Trophoblast cell (in vitro differentiated cells and primary cell): ENCODE measurements around the gene ECHDC3.

Source experiments
- DNase-seq, 2 donors: peaks; one replicate each; pipeline ENCODE4 v3.0.0-alpha.2; 2016
- H2AFZ ChIP-seq: 2 replicates; pipeline ENCODE4 v1.6.1; 2013; ENCODE audit warnings: low read length, moderate library complexity, mild to moderate bottlenecking; ENCODE audit not compliant: insufficient read depth, poor library complexity
- H2AK5ac ChIP-seq: 2 replicates; pipeline ENCODE4 v1.6.1; 2013; ENCODE audit warnings: mild to moderate bottlenecking, low read length
- H2BK120ac ChIP-seq: 2 replicates; pipeline ENCODE4 v1.6.1; 2013; ENCODE audit warnings: low read length, mild to moderate bottlenecking, moderate library complexity; ENCODE audit not compliant: insufficient read depth, poor library complexity
- H2BK12ac ChIP-seq: 2 replicates; pipeline ENCODE4 v1.6.1; 2013; ENCODE audit warnings: mild to moderate bottlenecking, low read length, moderate library complexity
- H2BK5ac ChIP-seq: 2 replicates; pipeline ENCODE4 v1.6.1; 2013; ENCODE audit warnings: low read length, low read depth, moderate library complexity, mild to moderate bottlenecking; ENCODE audit not compliant: poor library complexity
- H3K14ac ChIP-seq: 2 replicates; pipeline ENCODE4 v1.6.1; 2013; ENCODE audit warnings: mild to moderate bottlenecking, low read length
- H3K18ac ChIP-seq: 2 replicates; pipeline ENCODE4 v1.6.1; 2013; ENCODE audit warnings: mild to moderate bottlenecking, low read length
- H3K23ac ChIP-seq: 2 replicates; pipeline ENCODE4 v1.6.1; 2013; ENCODE audit warnings: low read length
- H3K27ac ChIP-seq: 2 replicates; pipeline ENCODE4 v1.5.1; 2013; ENCODE audit warnings: low read depth, mild to moderate bottlenecking, inconsistent platforms, low read length, moderate library complexity
- H3K27me3 ChIP-seq: 2 replicates; pipeline ENCODE4 v1.6.1; 2013; ENCODE audit warnings: inconsistent platforms, mild to moderate bottlenecking, low read length, moderate library complexity; ENCODE audit not compliant: insufficient read depth
- H3K36me3 ChIP-seq, 2 experiments: 1 replicate in 1 of 2; 2 replicates in 1 of 2; pipeline ENCODE4 v1.6.1; 2013; ENCODE audit warnings: low read length in 2 of 2, mild to moderate bottlenecking in 2 of 2, moderate library complexity in 1 of 2; ENCODE audit not compliant: insufficient read depth in 2 of 2, control insufficient read depth in 1 of 2
- H3K4ac ChIP-seq: 2 replicates; pipeline ENCODE4 v1.6.1; 2013; ENCODE audit warnings: low read depth, mild to moderate bottlenecking, low read length, moderate library complexity
- H3K4me1 ChIP-seq, 2 experiments: 1 replicate in 1 of 2; 2 replicates in 1 of 2; pipeline ENCODE4 v1.6.1; 2013; ENCODE audit warnings: low read length in 2 of 2, mild to moderate bottlenecking in 2 of 2, moderate library complexity in 1 of 2; ENCODE audit not compliant: insufficient read depth in 2 of 2, control insufficient read depth in 1 of 2
- H3K4me2 ChIP-seq: 2 replicates; pipeline ENCODE4 v1.6.1; 2013; ENCODE audit warnings: inconsistent platforms, mild to moderate bottlenecking, low read length, moderate library complexity
- H3K4me3 ChIP-seq: 2 replicates; pipeline ENCODE4 v1.5.1; 2013; ENCODE audit warnings: mild to moderate bottlenecking, low read depth, low read length, inconsistent platforms
- H3K79me1 ChIP-seq: one replicate; pipeline ENCODE4 v1.6.1; 2013; ENCODE audit warnings: low read length
- H3K79me2 ChIP-seq: 2 replicates; pipeline ENCODE4 v1.6.1; 2013; ENCODE audit warnings: low read length, mild to moderate bottlenecking; ENCODE audit not compliant: control insufficient read depth, insufficient read depth, poor library complexity
- H3K9ac ChIP-seq: 2 replicates; pipeline ENCODE4 v1.6.1; 2013; ENCODE audit warnings: mild to moderate bottlenecking, low read length
- H3K9me3 ChIP-seq: 2 replicates; pipeline ENCODE4 v1.6.1; 2013; ENCODE audit warnings: low read depth, mild to moderate bottlenecking, control low read depth, inconsistent platforms, low read length; ENCODE audit not compliant: insufficient read depth
- H4K12ac ChIP-seq: 2 replicates; pipeline ENCODE4 v1.6.1; 2013; ENCODE audit warnings: low read depth, mild to moderate bottlenecking, low read length, moderate library complexity
- H4K8ac ChIP-seq: 2 replicates; pipeline ENCODE4 v1.6.1; 2013; ENCODE audit warnings: low read depth, mild to moderate bottlenecking, low read length, moderate library complexity
- H4K91ac ChIP-seq: one replicate; pipeline ENCODE4 v1.6.1; 2013; ENCODE audit warnings: low read depth, mild to moderate bottlenecking, low read length, moderate library complexity
- WGBS: extraction: QIAGEN DNeasy Blood & Tissue Kit; methylation state at CpG from one replicate; pipeline ENCODE4 v1.1.7; 2013; ENCODE audit warnings: missing lambda C conversion rate; ENCODE audit not compliant: insufficient read length, insufficient coverage; ENCODE audit errors: extremely low coverage; 5-methylcytosine and 5-hydroxymethylcytosine counted together

The ECHDC3 gene

GRCh38 chr10:11799736-11800080 lies 57.5 kb downstream of the ECHDC3 start:
- H4K8ac ChIP-seq = no peak overlapping the region
- H2AFZ ChIP-seq = no peak overlapping the region
- no peak overlapping the region for H2BK120ac ChIP-seq
- no peak overlapping the region for H3K14ac ChIP-seq
- no peaks in the 10 kb centered on the region for H3K79me2 ChIP-seq
- no peak overlapping the region for H3K4ac ChIP-seq
- H3K27ac ChIP-seq = no peak overlapping the region
- no peak overlapping the region for H2BK12ac ChIP-seq
- peaks cover 4% of the 10 kb centered on the region for H3K9me3 ChIP-seq
- no peak overlapping the region for H2AK5ac ChIP-seq
- no peak for DNase-seq
- H3K18ac ChIP-seq = no peak overlapping the region
- no peaks in the 10 kb centered on the region for H3K79me1 ChIP-seq
- H3K4me3 ChIP-seq = no peak overlapping the region
- no peaks in the 10 kb centered on the region for H3K27me3 ChIP-seq
- H3K36me3 ChIP-seq = no peaks in the 10 kb centered on the region
- H4K12ac ChIP-seq = no peak overlapping the region
- no peak overlapping the region for H2BK5ac ChIP-seq
- H3K4me2 ChIP-seq = no peak overlapping the region
- no peak overlapping the region for H3K23ac ChIP-seq
- no peak overlapping the region for H4K91ac ChIP-seq
- no peaks in the 10 kb centered on the region for H3K4me1 ChIP-seq
- H3K9ac ChIP-seq = no peak overlapping the region
- no CpG with 5 or more reads among the region's 9 CpGs for WGBS

DNA sequence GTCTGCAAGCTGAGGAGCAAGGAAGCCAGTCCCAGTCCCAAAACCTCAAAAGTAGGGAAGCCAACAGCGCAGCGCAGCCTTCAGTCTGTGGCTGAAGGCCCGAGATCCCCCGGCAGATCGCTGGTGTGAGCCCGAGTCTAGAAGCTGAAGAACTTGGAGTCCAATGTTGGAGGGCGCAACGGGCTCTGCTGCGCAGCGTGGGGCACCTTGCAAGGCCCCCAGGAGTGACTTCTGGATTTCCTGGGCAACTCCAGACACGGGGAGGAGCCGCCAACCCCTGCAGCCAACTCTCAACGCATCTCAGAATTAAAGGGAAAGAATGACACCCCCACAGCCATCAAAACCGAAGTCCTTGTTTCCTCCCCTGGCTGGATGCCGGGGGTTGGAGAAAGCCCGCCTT lies 62.2 kb downstream of the ECHDC3 start:
- H3K4me1 ChIP-seq = no peaks in the 10 kb centered on the region
- no peak overlapping the region for H3K4me2 ChIP-seq
- H3K18ac ChIP-seq = no peak overlapping the region
- H2AFZ ChIP-seq = no peak overlapping the region
- no peak overlapping the region for H3K4ac ChIP-seq
- no peak overlapping the region for H2BK120ac ChIP-seq
- no peaks in the 10 kb centered on the region for H3K9me3 ChIP-seq
- no peak overlapping the region for H3K14ac ChIP-seq
- no peaks in the 10 kb centered on the region for H3K36me3 ChIP-seq
- H2AK5ac ChIP-seq = no peak overlapping the region
- H3K9ac ChIP-seq = no peak overlapping the region
- WGBS = no CpG with 5 or more reads among the region's 16 CpGs
- no peaks in the 10 kb centered on the region for H3K79me2 ChIP-seq
- no peak overlapping the region for H4K91ac ChIP-seq
- H4K8ac ChIP-seq = no peak overlapping the region
- H2BK5ac ChIP-seq = no peak overlapping the region
- H3K27me3 ChIP-seq = no peaks in the 10 kb centered on the region
- H3K79me1 ChIP-seq = no peaks in the 10 kb centered on the region
- no peak overlapping the region for H4K12ac ChIP-seq
- H3K4me3 ChIP-seq = no peak overlapping the region
- no peak overlapping the region for H2BK12ac ChIP-seq
- no peak overlapping the region for H3K27ac ChIP-seq
- DNase-seq = no peak
- H3K23ac ChIP-seq = no peak overlapping the region

- Histone ChIP-seq H3K27me3 (no peaks in the 10 kb centered on the region), H2BK120ac (no peak overlapping the region)
Observed at GRCh38 chr10:11805792-11806191, 63.6 kb downstream of the ECHDC3 start.

DNA sequence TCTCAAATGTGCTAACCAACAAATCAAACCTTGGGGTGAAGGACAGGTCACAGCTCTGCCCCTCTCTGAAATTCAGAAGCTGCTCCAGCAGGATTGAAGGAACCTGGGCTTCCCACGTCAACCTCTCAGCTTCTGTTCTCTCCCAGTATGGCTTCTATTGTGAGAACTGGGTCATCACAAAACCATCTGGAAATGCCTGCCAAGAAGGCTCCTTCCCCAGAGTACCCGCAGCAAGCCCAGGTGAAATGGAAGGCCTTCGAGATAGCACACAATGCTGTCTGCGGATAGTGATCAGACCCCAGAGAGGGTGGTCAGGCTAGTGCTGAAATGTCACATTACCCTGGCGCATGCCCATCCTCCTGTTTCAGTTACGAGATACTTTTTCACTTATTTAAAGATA lies 64.5 kb downstream of the ECHDC3 start:
- Histone ChIP-seq H2AFZ (no peak overlapping the region), H3K36me3 (no peaks in the 10 kb centered on the region), H3K9me3 (no peaks in the 10 kb centered on the region), H2AK5ac (no peak overlapping the region), H3K27me3 (no peaks in the 10 kb centered on the region), H3K4me3 (no peak overlapping the region), H3K4me1 (peaks cover 0 to 2% of the 10 kb centered on the region in 2 experiments), H3K4ac (no peak overlapping the region), H2BK5ac (no peak overlapping the region), H2BK12ac (no peak overlapping the region), H4K8ac (no peak overlapping the region), H3K27ac (no peak overlapping the region), H3K23ac (no peak overlapping the region), H3K79me2 (no peaks in the 10 kb centered on the region), H3K79me1 (no peaks in the 10 kb centered on the region), H3K4me2 (no peak overlapping the region), H4K12ac (no peak overlapping the region), H3K9ac (no peak overlapping the region), H3K18ac (no peak overlapping the region), H2BK120ac (no peak overlapping the region), H4K91ac (no peak overlapping the region), H3K14ac (no peak overlapping the region)
- DNase-seq = peak; percentile 74 to 89
- no CpG with 5 or more reads among the region's 6 CpGs for WGBS

More at GRCh38 chr10:11805792-11806191, 63.6 kb downstream of the ECHDC3 start:
- no peak overlapping the region for H3K14ac ChIP-seq
- H2BK5ac ChIP-seq = no peak overlapping the region
- H3K36me3 ChIP-seq = no peaks in the 10 kb centered on the region
- H3K4me2 ChIP-seq = no peak overlapping the region
- H3K4me1 ChIP-seq = peaks cover 0 to 2% of the 10 kb centered on the region in 2 experiments
- H3K79me2 ChIP-seq = no peaks in the 10 kb centered on the region
- no peak overlapping the region for H2AFZ ChIP-seq
- H2AK5ac ChIP-seq = no peak overlapping the region
- WGBS = no CpG with 5 or more reads among the region's 4 CpGs
- no peaks in the 10 kb centered on the region for H3K79me1 ChIP-seq
- no peak overlapping the region for H3K4ac ChIP-seq
- H4K91ac ChIP-seq = no peak overlapping the region
- no peak overlapping the region for H4K12ac ChIP-seq
- H3K27ac ChIP-seq = no peak overlapping the region
- no peak overlapping the region for H3K18ac ChIP-seq
- no peak overlapping the region for H4K8ac ChIP-seq
- H2BK12ac ChIP-seq = no peak overlapping the region
- H3K9ac ChIP-seq = no peak overlapping the region
- H3K23ac ChIP-seq = no peak overlapping the region
- no peak for DNase-seq
- no peak overlapping the region for H3K4me3 ChIP-seq
- no peaks in the 10 kb centered on the region for H3K9me3 ChIP-seq
